Measurements from ENCODE around the gene WNT10A.
A peak's percentile ranks its signal among the peaks of the same experiment; 100 is the strongest.

Gene WNT10A

GRCh38 chr2:218877331-218877730 is 3.3 kb upstream of the WNT10A start:
- DNase-seq (ENCODE audit: low read depth in 2 of 2) = no peak

DNA sequence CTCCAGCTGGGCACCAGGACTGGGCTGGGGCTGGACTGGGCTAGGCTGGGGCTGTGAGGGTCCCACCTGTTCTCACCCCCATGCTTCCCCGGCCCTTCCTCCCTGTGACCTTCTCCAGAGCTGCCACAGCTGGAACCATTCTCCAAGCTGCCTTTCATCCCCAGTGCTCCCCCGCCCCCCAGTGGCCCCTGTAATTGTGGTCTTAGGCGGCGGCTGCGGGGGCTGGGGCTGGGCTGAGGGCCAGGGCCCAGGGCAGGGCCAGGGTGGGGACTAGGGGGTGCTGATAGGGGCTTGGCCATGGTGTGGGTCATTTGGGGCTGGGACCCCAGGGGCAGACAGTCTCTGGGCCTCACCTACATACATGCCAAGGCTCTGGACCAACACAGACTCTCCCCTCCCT is 2.8 kb upstream of the WNT10A start:
- DNase-seq (ENCODE audit: low read depth in 2 of 2) = no peak

DNA sequence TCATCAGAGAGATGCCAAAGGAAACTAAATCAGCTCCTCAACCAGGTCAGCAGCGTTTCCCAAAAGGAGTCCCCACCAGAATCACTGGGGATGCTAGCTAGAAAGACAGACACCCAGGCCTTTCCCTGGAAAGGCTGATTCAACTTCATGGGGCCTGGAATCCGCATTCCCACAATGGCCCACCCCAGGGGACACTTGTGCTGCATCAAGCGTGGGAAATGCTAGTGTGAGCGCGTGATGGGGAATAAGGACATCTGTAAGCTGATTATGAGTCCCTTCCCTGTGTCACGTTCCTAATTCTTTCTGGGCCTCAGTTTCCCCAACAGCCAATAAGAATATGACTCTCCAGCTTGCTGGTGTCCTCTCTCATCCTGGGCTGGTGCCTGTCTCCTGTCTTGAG is 2.2 kb upstream of the WNT10A start:
- DNase-seq (ENCODE audit: low read depth in 2 of 2) = no peak

GRCh38 chr2:218878926-218879761 is 1.5 kb upstream of the WNT10A start:
- DNase-seq (ENCODE audit: low read depth in 2 of 2) = no peak

GRCh38 chr2:218879776-218880101 is 913 bp upstream of the WNT10A start:
- no peak for DNase-seq (ENCODE audit: low read depth in 2 of 2)

- no peak for DNase-seq (ENCODE audit: low read depth in 2 of 2)
Observed at GRCh38 chr2:218880859-218881594, 375 bp downstream of the WNT10A start.

GRCh38 chr2:218881744-218882460 is 1.2 kb downstream of the WNT10A start:
- DNase-seq (ENCODE audit: low read depth in 2 of 2) = no peak

DNA sequence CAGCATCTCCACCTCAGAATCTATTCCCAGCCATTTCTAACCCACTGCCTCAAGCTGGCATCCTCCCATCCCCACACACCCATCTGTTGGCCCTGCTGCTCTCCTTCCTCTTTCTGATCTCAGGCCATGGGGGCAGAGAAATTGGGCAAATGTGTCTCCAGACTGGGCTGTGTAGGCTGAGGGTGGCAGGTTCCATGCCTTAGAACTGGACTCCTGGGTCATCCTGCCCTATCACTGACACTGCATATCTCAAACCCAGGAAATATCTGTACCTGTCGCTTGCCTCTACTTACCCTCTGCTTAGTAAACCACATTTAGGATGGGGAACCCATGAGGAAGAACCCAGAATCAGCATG is 1.8 kb downstream of the WNT10A start:
- DNase-seq (ENCODE audit: low read depth in 2 of 2) = no peak

- no peak for DNase-seq (ENCODE audit: low read depth in 2 of 2)
Observed at GRCh38 chr2:218882866-218883366, 2.3 kb downstream of the WNT10A start.

- DNase-seq (ENCODE audit: low read depth in 2 of 2) = no peak
Observed at GRCh38 chr2:218883491-218884490, 3.1 kb downstream of the WNT10A start.

DNA sequence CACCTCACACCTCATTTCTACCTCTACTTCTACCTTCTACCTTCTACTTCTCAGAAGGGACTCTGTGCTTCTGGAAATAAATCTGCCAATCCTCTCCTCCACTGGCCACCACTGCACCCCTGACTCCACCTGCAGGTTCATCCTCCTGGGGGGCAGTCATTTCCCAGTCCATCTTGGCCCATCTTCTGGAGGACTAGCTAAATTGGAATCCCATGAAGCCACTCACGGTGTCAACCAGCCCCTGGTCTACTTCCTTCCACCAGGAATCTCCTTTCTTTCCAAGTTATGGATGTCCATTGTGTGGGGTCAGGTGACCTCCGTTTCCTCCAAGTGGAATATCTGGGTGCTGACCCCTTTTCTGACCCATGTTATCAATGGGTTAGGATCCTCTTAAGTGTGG is 3.9 kb downstream of the WNT10A start:
- DNase-seq (ENCODE audit: low read depth in 2 of 2) = no peak

DNA sequence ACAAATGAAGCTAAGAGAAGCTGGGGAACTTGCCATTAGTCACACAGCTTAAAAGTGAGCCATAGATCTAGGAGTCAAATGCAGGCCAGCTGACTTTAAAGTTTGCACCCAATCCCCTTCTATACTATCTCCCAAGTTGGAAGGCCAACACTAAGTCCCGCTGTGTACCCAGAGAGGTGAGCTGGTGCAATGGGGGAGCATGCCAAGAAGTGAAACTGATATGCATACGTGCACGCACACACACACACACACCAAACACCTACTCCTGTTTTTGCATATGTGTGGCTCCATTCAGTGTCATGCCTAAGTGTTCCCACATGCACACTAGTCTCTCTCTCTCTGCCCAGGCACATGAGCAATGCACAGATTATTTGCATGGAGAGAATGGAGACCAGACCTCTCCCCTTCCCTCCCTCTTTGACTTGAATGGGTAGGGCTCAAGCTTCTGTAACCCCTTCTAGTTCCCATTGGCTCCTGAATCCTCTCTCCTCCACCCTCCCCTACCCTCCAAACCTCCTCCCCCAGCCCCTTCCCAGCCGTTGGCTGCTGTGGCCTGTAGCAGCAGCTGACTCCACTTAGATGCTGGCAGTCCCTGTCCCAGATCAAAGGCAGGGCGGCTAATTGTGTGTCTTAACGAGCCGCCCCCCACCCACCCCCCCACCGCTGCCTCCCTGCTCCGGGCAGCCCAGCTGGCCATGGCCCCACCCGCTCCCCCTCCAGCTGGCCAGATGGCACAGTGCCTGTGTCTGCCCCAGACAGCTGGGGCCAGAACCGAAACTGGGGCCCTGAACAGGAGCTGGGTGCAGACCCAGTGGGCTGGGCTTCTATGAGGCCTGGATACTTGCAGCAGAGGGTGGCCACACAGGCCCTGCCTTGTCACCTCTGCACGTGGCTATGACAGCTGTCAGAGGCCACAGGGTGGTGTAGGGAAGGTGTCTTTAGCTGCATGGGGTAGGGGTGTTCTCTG is 5.6 kb downstream of the WNT10A start:
- DNase-seq (ENCODE audit: low read depth in 2 of 2) = no peak

- DNase-seq (ENCODE audit: low read depth in 2 of 2) = no peak
Observed at GRCh38 chr2:218887079-218887478, 6.4 kb downstream of the WNT10A start.

GRCh38 chr2:218888341-218888740 is 7.7 kb downstream of the WNT10A start:
- no peak for DNase-seq (ENCODE audit: low read depth in 2 of 2)

DNA sequence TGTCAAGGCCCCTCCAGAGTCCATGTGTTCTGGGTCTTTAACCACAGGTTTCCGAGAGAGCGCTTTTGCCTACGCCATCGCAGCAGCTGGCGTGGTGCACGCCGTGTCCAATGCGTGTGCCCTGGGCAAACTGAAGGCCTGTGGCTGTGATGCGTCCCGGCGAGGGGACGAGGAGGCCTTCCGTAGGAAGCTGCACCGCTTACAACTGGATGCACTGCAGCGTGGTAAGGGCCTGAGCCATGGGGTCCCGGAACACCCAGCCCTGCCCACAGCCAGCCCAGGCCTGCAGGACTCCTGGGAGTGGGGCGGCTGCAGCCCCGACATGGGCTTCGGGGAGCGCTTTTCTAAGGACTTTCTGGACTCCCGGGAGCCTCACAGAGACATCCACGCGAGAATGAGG is 9.3 kb downstream of the WNT10A start:
- DNase-seq (ENCODE audit: low read depth in 2 of 2) = no peak

DNA sequence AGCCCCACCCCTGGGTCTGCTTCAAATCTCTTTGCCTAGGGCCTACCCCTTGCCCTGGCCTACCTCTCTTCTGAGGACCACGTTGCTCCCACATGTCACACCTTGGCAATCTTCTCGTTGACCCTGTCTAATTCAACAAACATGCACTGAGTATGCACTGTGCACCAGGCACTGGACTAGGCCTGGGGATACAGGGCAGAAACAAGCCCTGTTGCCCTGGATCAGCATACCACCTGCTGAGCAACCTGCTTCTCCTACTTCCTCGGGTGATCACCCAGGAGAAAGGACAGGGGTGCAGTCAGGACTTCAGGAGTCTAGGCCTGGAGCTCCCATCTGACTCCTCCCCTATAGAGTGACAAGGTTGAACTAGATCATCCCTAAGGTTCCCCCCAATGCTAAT is 9.7 kb downstream of the WNT10A start:
- DNase-seq (ENCODE audit: low read depth in 2 of 2) = no peak

DNA sequence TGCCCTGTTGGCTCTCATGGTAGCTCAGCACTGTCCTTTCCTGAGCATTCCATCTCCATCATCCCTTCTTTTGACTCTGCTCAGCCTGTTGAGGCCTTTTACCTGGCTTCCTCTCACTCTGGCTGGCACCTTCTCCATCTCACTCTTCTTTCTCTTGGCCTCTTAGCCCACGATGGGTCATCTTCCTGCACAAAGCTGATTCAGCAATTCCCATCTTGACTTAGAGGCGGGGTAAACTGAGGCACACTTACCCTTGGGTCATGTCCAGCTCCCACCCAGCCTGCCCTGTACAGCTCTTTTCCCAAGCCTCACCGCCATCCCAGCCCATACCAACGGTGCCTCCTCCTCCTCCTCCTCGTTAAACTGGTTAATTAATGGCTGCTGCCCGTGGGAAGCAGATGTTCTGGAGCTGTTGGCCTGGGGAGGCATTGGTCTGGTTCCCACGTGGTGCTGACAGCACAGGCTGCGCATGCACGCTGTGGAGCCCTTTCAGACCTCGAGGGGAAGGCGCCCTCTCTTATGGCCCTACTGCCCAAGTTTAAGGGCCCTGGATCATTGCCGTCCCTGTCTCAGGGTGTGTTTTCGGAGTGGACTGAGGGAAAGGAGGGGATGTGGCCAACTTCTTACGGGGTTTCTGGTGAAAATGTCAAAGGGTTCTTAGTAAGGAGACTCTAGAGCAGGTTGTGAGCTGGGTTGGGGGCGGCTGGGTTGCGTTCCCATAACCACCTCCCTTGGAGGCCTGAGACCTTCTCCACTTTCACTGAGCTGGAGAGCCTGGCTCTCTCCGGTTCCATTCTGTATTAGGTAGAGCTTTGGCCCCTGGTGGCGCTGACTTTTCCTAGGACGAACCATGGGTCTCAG is 10.9 kb downstream of the WNT10A start:
- no peak for DNase-seq (ENCODE audit: low read depth in 2 of 2)

GRCh38 chr2:218892693-218893348 is 12.2 kb downstream of the WNT10A start:
- peak; percentile 60 to 68 for DNase-seq (ENCODE audit: low read depth in 2 of 2)

Data from stimulated activated CD4-positive, alpha-beta T cell treated with anti-CD3 and anti-CD28 coated beads, Interleukin-12 subunit alpha, Interleukin-12 subunit beta, amount 100 ng/mL, for 24 hours (primary cell).